Measurements from ENCODE around the gene PFN4.

- TF ChIP-seq EZH2 (IDR thresholded peaks at IDR 0.05; ENCODE audit: borderline replicate concordance, insufficient read depth, low read length, poor library complexity, severe bottlenecking): no peak
- peak; percentile 27 for TF ChIP-seq CTCF (IDR thresholded peaks at IDR 0.05; ENCODE audit: poor library complexity, severe bottlenecking)
- TF ChIP-seq MXI1 (conservative IDR thresholded peaks at IDR 0.05; ENCODE audit: poor library complexity, severe bottlenecking): peak; percentile 86
- TF ChIP-seq RAD21 (conservative IDR thresholded peaks at IDR 0.05): peak; percentile 48
- peak; percentile 59 for TF ChIP-seq SMC3 (conservative IDR thresholded peaks at IDR 0.05; ENCODE audit: poor library complexity)
- peak; percentile 81 for TF ChIP-seq REST (IDR thresholded peaks at IDR 0.05; ENCODE audit: borderline replicate concordance)
- peak; percentile 88 for TF ChIP-seq POLR2AphosphoS5 (IDR thresholded peaks at IDR 0.05)
- peak; percentile 63 for TF ChIP-seq TAF1 (IDR thresholded peaks at IDR 0.05; ENCODE audit: low read depth)
- peak; percentile 82 for TF ChIP-seq EP300 (conservative IDR thresholded peaks at IDR 0.05; ENCODE audit: poor library complexity, severe bottlenecking)
These were observed 47.0 kb downstream of the PFN4 start, which contains the start of gene SF3B6 for GRCh38 chr2:24075915-24076848.

All from neural cell (in vitro differentiated cells).